Stomach (tissue), 9 donors: ENCODE results near the gene FTO. TPM values are rescaled to one million over a fixed set of nuclear protein-coding genes. Genes with fewer than 3 reads are reported as not detected.

ENCODE experiments used
- DNase-seq, 2 donors: peaks; one replicate each; pipeline versions ENCODE4 v3.0.0 to v3.0.0-alpha.2; 2013 to 2019
- H3K27ac ChIP-seq, 5 donors: fragments of 200-600 bp in 4 of 5; sonication (generic) in 4 of 5; one replicate each; pipeline ENCODE4 v1.5.1; 2013 to 2019; ENCODE audit warnings: mild to moderate bottlenecking in 1 of 5, moderate library complexity in 1 of 5
- H3K27me3 ChIP-seq, 3 donors: fragments of 200-600 bp; sonication (generic); one replicate each; pipeline ENCODE4 v1.5.1; 2017 to 2019; ENCODE audit warnings: mixed run types in 1 of 3
- H3K36me3 ChIP-seq, 4 donors: fragments of 200-600 bp; sonication (generic); 1 replicate in 3 of 4; 2 replicates in 1 of 4; pipeline ENCODE4 v1.5.1; 2016 to 2019
- H3K4me1 ChIP-seq, 4 donors: fragments of 200-600 bp; sonication (generic); one replicate each; pipeline ENCODE4 v1.5.1; 2016 to 2019
- H3K4me3 ChIP-seq, 4 donors: fragments of 200-600 bp; sonication (generic) in 3 of 4; one replicate each; pipeline ENCODE4 v1.5.1; 2016 to 2019; ENCODE audit warnings: mild to moderate bottlenecking in 1 of 4
- H3K9me3 ChIP-seq, 4 donors: fragments of 200-600 bp; sonication (generic); one replicate each; pipeline ENCODE4 v1.5.1; 2016 to 2019
- EP300 ChIP-seq: sonication (generic); formaldehyde crosslinking; IDR thresholded peaks from one replicate; pipeline ENCODE4 v1.6.1; 2017; ENCODE audit warnings: antibody characterized with exemption
- POLR2A ChIP-seq, 4 donors: fragments of 450-650 bp; IDR thresholded peaks; one replicate each; pipeline ENCODE4 v1.6.1; 2016; ENCODE audit warnings: antibody characterized with exemption in 4 of 4, control low read depth in 2 of 4, mild to moderate bottlenecking in 1 of 4, moderate library complexity in 1 of 4
- POLR2AphosphoS5 ChIP-seq, 3 donors: sonication (generic); formaldehyde crosslinking; IDR thresholded peaks; one replicate each; pipeline ENCODE4 v1.6.1; 2016; ENCODE audit warnings: antibody characterized with exemption in 3 of 3
- WGBS, 5 donors: extraction: QIAGEN DNeasy Blood & Tissue Kit in 3 of 5; methylation state at CpG; one replicate each; pipeline versions ENCODE4 v1.1.5 to v1.1.7; 2013 to 2018; 5-methylcytosine and 5-hydroxymethylcytosine counted together
- intact Hi-C: fragments of 100-400 bp; cut with DNase I; formaldehyde crosslinking; loops from one replicate; pipeline ENCODE4 v1.15.1; 2023; ENCODE audit warnings: low total_unique reads
- polyA plus RNA-seq, 3 donors: library from polyadenylated mRNA; stranded (reverse); fragments of 200-250 nt; gene quantifications; one replicate each; pipeline ENCODE4 v1.2.3, GENCODE V29; 2013
- total RNA-seq, 5 donors: library from RNA; depleted of rRNA; stranded (reverse); fragments of >200 nt; gene quantifications; one replicate each; pipeline versions ENCODE4 v1.1.0 to v1.2.3, GENCODE V29; 2014 to 2016
- TF ChIP-seq, protein P1 (sequence below), 7 experiments: fragments of 450-650 bp in 4 of 7; fragments of 200-600 bp in 3 of 7; sonication (generic) in 3 of 7; IDR thresholded peaks; one replicate each; pipeline ENCODE4 v1.5.1; 2016 to 2019; ENCODE audit warnings: antibody characterized with exemption in 7 of 7, control low read depth in 2 of 7, mild to moderate bottlenecking in 1 of 7
- donor health status: healthy with polysubstance abuse.
- donor health status: Bipolar disorder and iron deficiency.
- donor health status: healthy.

FTO gene
- total and polyA plus RNA-seq, 8 donors: 9.3 to 88.7 (median 24.6) TPM

DNA sequence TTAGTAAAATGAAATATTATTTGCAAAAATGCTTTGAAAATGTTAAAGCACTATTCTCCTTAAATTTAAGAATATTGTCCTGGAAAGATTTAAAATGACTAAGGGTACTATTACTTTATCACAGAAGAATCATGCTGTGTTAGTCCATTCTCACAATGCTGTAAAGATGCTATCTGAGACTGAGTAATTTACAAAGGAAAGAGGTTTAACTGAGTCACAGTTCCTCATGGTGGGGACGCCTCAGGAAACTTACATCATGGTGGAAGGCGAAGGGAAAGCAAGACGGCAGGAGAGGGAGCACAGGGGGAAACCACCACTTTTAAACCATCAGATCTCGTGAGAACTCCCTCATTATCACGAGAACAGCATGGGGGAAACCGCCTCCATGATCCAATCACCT is 337.0 kb downstream of the FTO start:
- DNase-seq: no peak
- Histone ChIP-seq H3K36me3 (peaks cover 0 to 7% (median 2%) of the 10 kb centered on the region in 4 donors), H3K27ac (no peak overlapping the region), H3K4me3 (no peak overlapping the region), H3K27me3 (no peaks in the 10 kb centered on the region), H3K9me3 (no peaks in the 10 kb centered on the region), H3K4me1 (no peaks in the 10 kb centered on the region)
- 79 to 94% (median 87%) methylated on average over 6 of the region's 6 CpGs for WGBS, 5 donors
- no peak for TF ChIP-seq EP300
- no peak for TF ChIP-seq POLR2AphosphoS5 (IDR thresholded peaks at IDR 0.05)
- TF ChIP-seq POLR2A (IDR thresholded peaks at IDR 0.05): no peak
- TF ChIP-seq, protein P1, sequence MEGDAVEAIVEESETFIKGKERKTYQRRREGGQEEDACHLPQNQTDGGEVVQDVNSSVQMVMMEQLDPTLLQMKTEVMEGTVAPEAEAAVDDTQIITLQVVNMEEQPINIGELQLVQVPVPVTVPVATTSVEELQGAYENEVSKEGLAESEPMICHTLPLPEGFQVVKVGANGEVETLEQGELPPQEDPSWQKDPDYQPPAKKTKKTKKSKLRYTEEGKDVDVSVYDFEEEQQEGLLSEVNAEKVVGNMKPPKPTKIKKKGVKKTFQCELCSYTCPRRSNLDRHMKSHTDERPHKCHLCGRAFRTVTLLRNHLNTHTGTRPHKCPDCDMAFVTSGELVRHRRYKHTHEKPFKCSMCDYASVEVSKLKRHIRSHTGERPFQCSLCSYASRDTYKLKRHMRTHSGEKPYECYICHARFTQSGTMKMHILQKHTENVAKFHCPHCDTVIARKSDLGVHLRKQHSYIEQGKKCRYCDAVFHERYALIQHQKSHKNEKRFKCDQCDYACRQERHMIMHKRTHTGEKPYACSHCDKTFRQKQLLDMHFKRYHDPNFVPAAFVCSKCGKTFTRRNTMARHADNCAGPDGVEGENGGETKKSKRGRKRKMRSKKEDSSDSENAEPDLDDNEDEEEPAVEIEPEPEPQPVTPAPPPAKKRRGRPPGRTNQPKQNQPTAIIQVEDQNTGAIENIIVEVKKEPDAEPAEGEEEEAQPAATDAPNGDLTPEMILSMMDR (IDR thresholded peaks at IDR 0.05): no peak
- intact Hi-C loops: no loop called here

DNA sequence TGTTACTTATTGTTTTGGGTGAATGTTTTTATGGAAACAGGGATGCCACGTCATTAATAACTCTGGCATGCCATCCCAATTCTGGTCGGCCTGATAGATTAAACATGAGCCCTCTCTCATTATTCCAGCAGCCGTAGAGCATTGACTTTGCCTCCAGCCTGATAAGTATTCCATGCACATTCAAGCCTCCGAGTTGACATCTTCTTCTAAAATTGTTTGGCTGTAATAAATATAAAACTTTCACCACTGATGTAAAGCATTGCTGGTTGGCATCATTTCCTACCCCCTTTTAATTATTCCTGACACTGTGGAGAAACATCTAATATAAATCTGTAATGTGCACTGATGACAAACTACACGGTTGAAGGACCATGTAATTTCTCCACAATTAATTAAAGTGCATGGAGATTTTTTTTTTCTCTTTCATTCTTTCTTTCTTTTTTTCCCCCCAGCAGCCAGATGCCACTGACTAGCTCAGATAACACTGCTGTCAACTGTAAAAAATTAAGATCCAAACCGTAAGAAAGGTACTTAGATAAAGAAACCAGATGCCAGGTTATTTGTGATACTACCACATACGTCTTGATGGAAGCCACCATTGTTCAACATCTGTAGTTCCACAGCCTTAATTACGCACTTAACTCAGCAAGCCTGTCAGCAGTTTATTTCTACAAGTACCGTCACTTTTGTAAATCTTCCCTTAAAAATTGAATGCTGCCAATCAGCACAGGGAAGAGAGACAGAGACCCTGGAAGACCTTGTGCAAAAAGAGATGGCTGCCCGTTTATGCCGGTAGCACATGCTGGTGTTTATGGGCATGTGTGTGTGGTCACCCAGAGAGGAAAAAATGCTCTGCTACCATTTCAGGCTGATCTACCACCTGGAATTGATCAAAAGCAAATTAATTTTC is 344.9 kb downstream of the FTO start:
- Histone ChIP-seq H3K4me3 (no peak overlapping the region), H3K9me3 (no peaks in the 10 kb centered on the region), H3K27me3 (no peaks in the 10 kb centered on the region), H3K27ac (no peak overlapping the region), H3K36me3 (no peaks in the 10 kb centered on the region), H3K4me1 (no peaks in the 10 kb centered on the region)
- 79 to 86% (median 80%) methylated on average over 11 of the region's 11 CpGs for WGBS, 5 donors
- DNase-seq: no peak
- no peak for TF ChIP-seq EP300
- TF ChIP-seq, protein P1 (IDR thresholded peaks at IDR 0.05): no peak
- no peak for TF ChIP-seq POLR2AphosphoS5 (IDR thresholded peaks at IDR 0.05)
- no peak for TF ChIP-seq POLR2A (IDR thresholded peaks at IDR 0.05)
- intact Hi-C loops: no loop called here

DNA sequence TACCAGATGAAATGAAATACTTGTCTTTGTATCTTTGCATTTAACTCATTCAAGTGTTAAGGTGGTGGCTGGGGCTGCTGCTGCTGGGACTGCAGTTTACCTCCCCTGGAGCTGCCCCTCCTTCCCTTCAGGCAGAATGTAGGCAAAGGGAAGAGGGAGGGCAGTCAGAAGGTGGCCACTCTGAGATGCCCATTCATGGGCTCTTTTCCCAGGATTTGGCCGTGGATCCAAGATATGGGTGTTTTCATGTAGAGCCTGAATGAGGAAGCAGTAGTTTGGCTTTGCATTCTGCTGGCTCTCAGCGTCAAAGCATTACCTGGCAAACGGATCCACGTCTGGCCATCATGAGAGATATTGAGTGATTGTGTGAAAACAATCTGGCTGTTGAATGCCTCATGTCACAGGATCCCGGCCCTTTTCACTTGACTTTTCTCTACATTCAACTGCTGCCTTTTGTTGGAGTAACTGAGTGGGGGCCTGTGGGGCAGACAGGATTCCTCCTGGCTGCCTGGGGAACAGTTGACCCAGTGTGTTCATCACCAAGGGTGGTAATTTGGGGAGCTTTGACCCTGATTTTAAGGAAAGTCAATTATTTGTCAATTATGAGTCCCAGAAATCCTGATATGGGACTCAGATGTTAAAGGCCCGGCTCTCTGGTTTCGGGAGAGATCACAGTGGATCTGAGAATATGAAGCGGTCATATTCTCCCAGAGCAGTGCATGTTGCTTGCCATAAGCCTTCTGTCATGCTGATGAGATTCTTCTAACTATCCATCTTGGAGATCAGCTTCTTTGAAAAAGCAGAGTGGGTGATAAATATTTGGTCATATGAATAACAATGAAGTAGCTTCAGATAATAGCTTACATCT is 345.9 kb downstream of the FTO start:
- no peak overlapping the region for H3K27ac ChIP-seq
- TF ChIP-seq EP300 (no peak), POLR2A (IDR thresholded peaks at IDR 0.05) (no peak), POLR2AphosphoS5 (IDR thresholded peaks at IDR 0.05) (no peak)
- TF ChIP-seq, protein P1 (IDR thresholded peaks at IDR 0.05): no peak
- H3K27me3 ChIP-seq: no peaks in the 10 kb centered on the region
- no peak overlapping the region for H3K4me3 ChIP-seq
- no peaks in the 10 kb centered on the region for H3K4me1 ChIP-seq
- no peaks in the 10 kb centered on the region for H3K36me3 ChIP-seq
- H3K9me3 ChIP-seq: no peaks in the 10 kb centered on the region
- intact Hi-C loops: no loop called here
- DNase-seq: no peak
- 70 to 76% (median 72%) methylated on average over 8 of the region's 8 CpGs for WGBS, 5 donors

DNA sequence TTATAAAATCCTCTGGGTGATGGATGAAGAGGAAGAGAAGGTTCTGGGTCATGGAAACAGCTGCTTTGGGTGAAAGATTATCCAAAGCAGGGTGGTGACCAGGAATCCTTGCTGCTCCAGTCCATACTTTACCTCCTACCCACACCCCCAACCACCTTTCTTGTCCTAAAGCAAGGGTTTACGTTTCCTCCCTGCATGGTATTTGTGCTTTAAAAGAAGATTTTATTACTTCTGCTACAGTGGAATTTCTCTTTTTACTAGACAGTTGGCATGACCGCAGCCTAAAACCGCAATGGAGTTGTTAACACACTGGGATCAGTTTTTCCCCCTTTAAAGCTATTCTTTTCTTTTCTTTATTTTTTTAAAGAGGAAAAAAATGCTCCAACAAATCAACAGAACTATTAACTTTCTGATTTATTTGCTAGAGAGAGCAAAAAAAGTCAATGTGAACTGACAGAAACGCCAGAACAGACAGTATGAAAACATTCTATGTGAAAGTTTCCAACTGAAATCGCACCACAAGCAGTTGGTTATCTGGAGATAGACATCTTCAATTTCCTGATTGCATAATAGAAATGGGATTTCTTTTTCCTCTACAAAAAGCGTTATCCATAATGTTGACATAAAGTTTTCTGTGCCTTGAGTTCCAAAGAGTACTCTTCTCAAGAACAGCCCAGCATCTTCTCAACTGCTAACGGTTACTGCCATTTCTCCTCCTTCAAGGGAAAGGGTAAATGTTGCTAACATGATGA is 346.7 kb downstream of the FTO start:
- H3K4me3 ChIP-seq: no peak overlapping the region
- no peak for TF ChIP-seq EP300
- TF ChIP-seq POLR2AphosphoS5 (IDR thresholded peaks at IDR 0.05): no peak
- TF ChIP-seq POLR2A (IDR thresholded peaks at IDR 0.05): no peak
- DNase-seq: no peak
- no peaks in the 10 kb centered on the region for H3K4me1 ChIP-seq
- no peaks in the 10 kb centered on the region for H3K36me3 ChIP-seq
- WGBS, 5 donors: 62 to 78% (median 73%) methylated on average over 7 of the region's 7 CpGs
- H3K9me3 ChIP-seq: no peaks in the 10 kb centered on the region
- no peak overlapping the region for H3K27ac ChIP-seq
- intact Hi-C loops: no loop called here
- H3K27me3 ChIP-seq: no peaks in the 10 kb centered on the region
